Measurements from ENCODE around the gene LRIF1.

DNA sequence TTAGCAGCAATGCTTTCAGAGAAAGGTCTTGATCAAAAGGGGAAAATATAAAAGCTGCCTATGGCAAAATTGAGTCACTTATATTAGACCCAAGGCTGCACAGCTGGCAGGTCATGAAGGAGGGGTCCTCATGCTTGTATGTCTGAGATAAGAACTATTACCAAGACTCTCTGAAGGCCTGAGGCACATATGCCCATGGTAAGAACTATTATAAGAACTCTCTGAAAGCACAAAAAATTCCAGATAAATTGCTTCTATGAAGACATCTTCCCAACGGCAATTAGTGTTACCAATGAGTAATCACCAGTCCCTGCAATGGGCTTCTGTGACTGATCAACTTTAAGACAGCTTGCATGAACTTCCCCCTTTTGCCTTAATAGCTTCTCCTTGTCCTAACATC lies 42.8 kb upstream of the LRIF1 start:
- no peak for TF ChIP-seq TAF1 (IDR thresholded peaks at IDR 0.05; ENCODE audit: borderline replicate concordance, insufficient read depth, low read length)
- TF ChIP-seq, protein P1, sequence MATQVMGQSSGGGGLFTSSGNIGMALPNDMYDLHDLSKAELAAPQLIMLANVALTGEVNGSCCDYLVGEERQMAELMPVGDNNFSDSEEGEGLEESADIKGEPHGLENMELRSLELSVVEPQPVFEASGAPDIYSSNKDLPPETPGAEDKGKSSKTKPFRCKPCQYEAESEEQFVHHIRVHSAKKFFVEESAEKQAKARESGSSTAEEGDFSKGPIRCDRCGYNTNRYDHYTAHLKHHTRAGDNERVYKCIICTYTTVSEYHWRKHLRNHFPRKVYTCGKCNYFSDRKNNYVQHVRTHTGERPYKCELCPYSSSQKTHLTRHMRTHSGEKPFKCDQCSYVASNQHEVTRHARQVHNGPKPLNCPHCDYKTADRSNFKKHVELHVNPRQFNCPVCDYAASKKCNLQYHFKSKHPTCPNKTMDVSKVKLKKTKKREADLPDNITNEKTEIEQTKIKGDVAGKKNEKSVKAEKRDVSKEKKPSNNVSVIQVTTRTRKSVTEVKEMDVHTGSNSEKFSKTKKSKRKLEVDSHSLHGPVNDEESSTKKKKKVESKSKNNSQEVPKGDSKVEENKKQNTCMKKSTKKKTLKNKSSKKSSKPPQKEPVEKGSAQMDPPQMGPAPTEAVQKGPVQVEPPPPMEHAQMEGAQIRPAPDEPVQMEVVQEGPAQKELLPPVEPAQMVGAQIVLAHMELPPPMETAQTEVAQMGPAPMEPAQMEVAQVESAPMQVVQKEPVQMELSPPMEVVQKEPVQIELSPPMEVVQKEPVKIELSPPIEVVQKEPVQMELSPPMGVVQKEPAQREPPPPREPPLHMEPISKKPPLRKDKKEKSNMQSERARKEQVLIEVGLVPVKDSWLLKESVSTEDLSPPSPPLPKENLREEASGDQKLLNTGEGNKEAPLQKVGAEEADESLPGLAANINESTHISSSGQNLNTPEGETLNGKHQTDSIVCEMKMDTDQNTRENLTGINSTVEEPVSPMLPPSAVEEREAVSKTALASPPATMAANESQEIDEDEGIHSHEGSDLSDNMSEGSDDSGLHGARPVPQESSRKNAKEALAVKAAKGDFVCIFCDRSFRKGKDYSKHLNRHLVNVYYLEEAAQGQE (IDR thresholded peaks at IDR 0.05; ENCODE audit: insufficient read depth in 1 of 2, low read depth in 2 of 2, low read length in 2 of 2), result no peak

All from PFSK-1 (cell line).